Breast epithelium (tissue), 4 donors: ENCODE results near the gene EPHB2. TPM values are rescaled to one million over a fixed set of nuclear protein-coding genes. Genes with fewer than 3 reads are reported as not detected.

Experiments
- DNase-seq, 2 donors: peaks; one replicate each; pipeline ENCODE4 v3.0.0-alpha.2; 2019; ENCODE audit warnings: low spot score in 2 of 2
- H3K27ac ChIP-seq, 2 donors: fragments of 200-600 bp; sonication (generic) in 1 of 2; one replicate each; pipeline ENCODE4 v1.5.1; 2016 to 2019; ENCODE audit warnings: mild to moderate bottlenecking in 1 of 2
- H3K27me3 ChIP-seq, 2 donors: fragments of 200-600 bp; sonication (generic) in 1 of 2; one replicate each; pipeline versions ENCODE4 v1.5.1 to v1.6.0; 2017 to 2019; ENCODE audit warnings: control low read depth in 1 of 2, mild to moderate bottlenecking in 1 of 2
- H3K36me3 ChIP-seq: fragments of 200-600 bp; one replicate; pipeline ENCODE4 v1.5.1; 2019
- H3K4me1 ChIP-seq, 2 donors: fragments of 200-600 bp; sonication (generic); one replicate each; pipeline ENCODE4 v1.5.1; 2016 to 2019; ENCODE audit warnings: control low read depth in 1 of 2
- H3K4me3 ChIP-seq, 3 donors: fragments of 200-600 bp; sonication (generic); 1 replicate in 2 of 3; 2 replicates in 1 of 3; pipeline ENCODE4 v1.5.1; 2016 to 2019; ENCODE audit warnings: mild to moderate bottlenecking in 3 of 3, moderate library complexity in 2 of 3
- H3K9me3 ChIP-seq, 2 donors: fragments of 200-600 bp; sonication (generic) in 1 of 2; one replicate each; pipeline ENCODE4 v1.5.1; 2016 to 2019; ENCODE audit warnings: control low read depth in 1 of 2
- POLR2A ChIP-seq: fragments of 450-650 bp; IDR thresholded peaks from one replicate; pipeline ENCODE4 v1.6.1; 2016; ENCODE audit warnings: antibody characterized with exemption, mild to moderate bottlenecking, moderate library complexity
- POLR2AphosphoS5 ChIP-seq, 3 donors: sonication (generic); formaldehyde crosslinking; IDR thresholded peaks; one replicate each; pipeline ENCODE4 v1.6.1; 2017; ENCODE audit warnings: antibody characterized with exemption in 3 of 3
- intact Hi-C: fragments of 100-400 bp; cut with DNase I; formaldehyde crosslinking; loops from one replicate; pipeline ENCODE4 v1.15.1; 2023; ENCODE audit warnings: low total_unique reads
- total RNA-seq, 3 donors: library from RNA; depleted of rRNA; stranded (reverse); fragments of >200 nt; gene quantifications; one replicate each; pipeline ENCODE4 v1.1.0, GENCODE V29; 2016
- TF ChIP-seq, protein P1 (sequence below), 3 donors: fragments of 450-650 bp; IDR thresholded peaks; one replicate each; pipeline ENCODE4 v1.5.1; 2016 to 2017; ENCODE audit warnings: antibody characterized with exemption in 3 of 3, mild to moderate bottlenecking in 3 of 3, moderate library complexity in 3 of 3

EPHB2 gene
- total RNA-seq, 3 donors from 2014 or later = 1.3 to 4.6 (median 1.5) TPM

DNA sequence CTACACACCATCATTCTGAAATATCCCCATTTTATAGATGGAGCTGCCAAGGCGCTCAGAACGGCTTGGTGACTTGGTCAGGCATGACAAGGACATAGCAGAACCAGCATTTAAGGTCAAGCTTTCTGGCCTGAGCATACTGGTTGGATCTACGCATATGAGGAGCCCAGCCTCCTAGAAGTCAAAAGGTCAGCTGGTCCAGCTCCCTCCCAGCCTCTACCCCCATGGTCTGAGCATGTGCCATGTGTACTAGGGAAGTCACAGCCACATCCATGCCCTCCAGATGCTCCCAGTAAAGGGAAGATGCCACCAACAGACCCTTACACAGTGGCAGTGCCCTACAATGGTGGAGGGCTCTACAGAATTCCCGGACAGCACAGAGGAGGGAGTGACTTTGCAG is 96.7 kb downstream of the EPHB2 start:
- Histone ChIP-seq H3K36me3 (no peaks in the 10 kb centered on the region), H3K27me3 (no peaks in the 10 kb centered on the region), H3K9me3 (no peaks in the 10 kb centered on the region), H3K27ac (no peak overlapping the region), H3K4me1 (no peaks in the 10 kb centered on the region), H3K4me3 (no peak overlapping the region)
- intact Hi-C loops = no loop called here
- DNase-seq = no peak
- TF ChIP-seq POLR2A = no peak
- TF ChIP-seq, protein P1, sequence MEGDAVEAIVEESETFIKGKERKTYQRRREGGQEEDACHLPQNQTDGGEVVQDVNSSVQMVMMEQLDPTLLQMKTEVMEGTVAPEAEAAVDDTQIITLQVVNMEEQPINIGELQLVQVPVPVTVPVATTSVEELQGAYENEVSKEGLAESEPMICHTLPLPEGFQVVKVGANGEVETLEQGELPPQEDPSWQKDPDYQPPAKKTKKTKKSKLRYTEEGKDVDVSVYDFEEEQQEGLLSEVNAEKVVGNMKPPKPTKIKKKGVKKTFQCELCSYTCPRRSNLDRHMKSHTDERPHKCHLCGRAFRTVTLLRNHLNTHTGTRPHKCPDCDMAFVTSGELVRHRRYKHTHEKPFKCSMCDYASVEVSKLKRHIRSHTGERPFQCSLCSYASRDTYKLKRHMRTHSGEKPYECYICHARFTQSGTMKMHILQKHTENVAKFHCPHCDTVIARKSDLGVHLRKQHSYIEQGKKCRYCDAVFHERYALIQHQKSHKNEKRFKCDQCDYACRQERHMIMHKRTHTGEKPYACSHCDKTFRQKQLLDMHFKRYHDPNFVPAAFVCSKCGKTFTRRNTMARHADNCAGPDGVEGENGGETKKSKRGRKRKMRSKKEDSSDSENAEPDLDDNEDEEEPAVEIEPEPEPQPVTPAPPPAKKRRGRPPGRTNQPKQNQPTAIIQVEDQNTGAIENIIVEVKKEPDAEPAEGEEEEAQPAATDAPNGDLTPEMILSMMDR (IDR thresholded peaks at IDR 0.05) = no peak
- TF ChIP-seq POLR2AphosphoS5 (IDR thresholded peaks at IDR 0.05) = no peak

DNA sequence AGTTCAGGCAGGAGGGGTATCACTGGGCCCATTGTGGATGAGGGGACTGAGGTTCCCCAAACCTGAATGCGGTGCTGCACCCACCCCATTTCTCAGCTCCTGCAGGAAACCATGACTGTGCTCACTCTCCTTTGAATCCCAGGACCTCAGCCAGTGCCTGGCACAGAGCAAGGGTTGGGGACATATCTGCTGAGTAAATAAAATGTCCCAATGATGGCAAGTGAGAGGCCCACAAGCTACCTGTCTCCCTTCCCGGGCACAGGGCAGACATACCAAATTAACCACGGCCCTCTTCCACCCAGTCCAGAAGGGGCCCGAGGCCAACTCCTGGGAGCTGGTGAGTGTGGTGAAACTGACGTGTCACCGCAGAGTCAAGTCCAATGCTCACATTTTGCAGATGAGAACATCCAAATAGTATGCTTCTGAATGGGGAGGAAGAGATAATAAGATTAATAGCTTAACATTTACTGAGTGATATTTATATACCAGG is 97.6 kb downstream of the EPHB2 start:
- H3K4me1 ChIP-seq = no peaks in the 10 kb centered on the region
- DNase-seq = peak in 1 of 2 donors; percentile 27
- TF ChIP-seq POLR2AphosphoS5 (IDR thresholded peaks at IDR 0.05) = no peak
- no peaks in the 10 kb centered on the region for H3K36me3 ChIP-seq
- intact Hi-C loops = no loop called here
- no peaks in the 10 kb centered on the region for H3K9me3 ChIP-seq
- no peaks in the 10 kb centered on the region for H3K27me3 ChIP-seq
- H3K4me3 ChIP-seq = no peak overlapping the region
- peak overlapping the region in 1 of 2 donors; percentile 51 for H3K27ac ChIP-seq

DNA sequence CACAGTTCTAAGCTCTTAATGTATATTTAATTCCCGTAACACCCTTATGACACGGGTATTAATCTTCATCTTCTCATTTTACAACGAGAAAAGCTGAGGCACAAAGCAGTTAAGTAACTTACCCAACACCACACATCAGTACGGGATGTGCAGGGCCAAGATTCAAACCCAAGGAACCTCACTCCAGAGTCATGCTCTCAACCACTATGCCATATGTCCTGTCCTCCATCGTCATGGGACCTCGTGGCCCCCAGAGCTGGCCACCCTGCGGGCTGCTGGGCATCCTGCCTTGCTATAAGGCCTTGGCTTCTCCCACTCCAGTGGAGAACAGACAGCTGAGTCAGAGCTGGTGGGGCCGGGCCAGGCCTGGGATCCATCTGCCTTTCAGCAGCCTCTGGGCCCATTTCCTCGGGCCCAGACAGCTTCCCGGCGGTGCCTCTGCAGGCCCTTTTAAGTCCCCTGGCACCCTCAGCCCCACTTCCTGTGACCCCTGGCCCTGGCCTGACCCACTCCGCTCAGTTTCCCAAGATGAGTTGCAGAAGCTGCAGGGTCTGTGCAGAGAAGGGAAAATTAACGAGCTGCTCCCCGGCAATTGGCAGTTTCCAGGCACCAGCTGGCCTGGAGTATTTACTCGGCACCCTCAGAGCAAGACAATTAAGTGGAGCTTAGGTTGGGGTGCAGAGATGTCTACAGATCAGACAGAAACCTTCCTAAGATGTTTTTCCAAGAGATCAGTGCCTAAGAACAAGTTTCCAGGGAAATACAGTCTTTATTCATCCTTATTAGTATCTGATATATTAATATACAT is 98.2 kb downstream of the EPHB2 start:
- no peak for DNase-seq
- H3K4me1 ChIP-seq = no peaks in the 10 kb centered on the region
- H3K36me3 ChIP-seq = no peaks in the 10 kb centered on the region
- intact Hi-C loops = no loop called here
- H3K27ac ChIP-seq = peak overlapping the region in 1 of 2 donors; percentile 51
- H3K4me3 ChIP-seq = no peak overlapping the region
- no peaks in the 10 kb centered on the region for H3K27me3 ChIP-seq
- TF ChIP-seq POLR2AphosphoS5 (IDR thresholded peaks at IDR 0.05) (no peak), POLR2A (no peak)
- TF ChIP-seq, protein P1 (IDR thresholded peaks at IDR 0.05) = no peak
- no peaks in the 10 kb centered on the region for H3K9me3 ChIP-seq

DNA sequence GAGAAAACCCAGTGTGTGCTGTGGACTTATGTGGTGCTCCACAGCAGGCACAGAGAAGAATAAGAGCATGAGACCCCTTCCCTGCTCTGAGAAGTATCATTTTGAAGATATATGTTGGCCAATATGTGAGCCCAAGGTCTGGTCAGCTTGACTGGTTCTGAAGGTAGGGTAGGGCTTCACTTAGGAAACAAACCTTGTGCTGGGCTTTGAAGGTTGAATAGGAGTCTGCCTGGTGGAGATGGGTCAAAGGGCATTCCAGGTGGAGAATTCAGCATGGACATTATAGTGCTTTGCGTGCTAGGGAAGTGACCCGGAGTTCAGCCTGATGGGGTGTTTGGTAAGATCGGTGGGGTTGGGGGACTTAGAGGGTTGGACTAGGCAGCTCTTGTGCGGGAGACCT is 99.1 kb downstream of the EPHB2 start:
- H3K27me3 ChIP-seq = no peaks in the 10 kb centered on the region
- TF ChIP-seq POLR2A = no peak
- TF ChIP-seq, protein P1 (IDR thresholded peaks at IDR 0.05) = no peak
- no peak for TF ChIP-seq POLR2AphosphoS5 (IDR thresholded peaks at IDR 0.05)
- H3K4me1 ChIP-seq = peaks cover 0 to under 1% of the 10 kb centered on the region in 2 donors
- H3K36me3 ChIP-seq = no peaks in the 10 kb centered on the region
- no peak overlapping the region for H3K27ac ChIP-seq
- intact Hi-C loops = no loop called here
- H3K9me3 ChIP-seq = no peaks in the 10 kb centered on the region
- no peak overlapping the region for H3K4me3 ChIP-seq
- DNase-seq = no peak

DNA sequence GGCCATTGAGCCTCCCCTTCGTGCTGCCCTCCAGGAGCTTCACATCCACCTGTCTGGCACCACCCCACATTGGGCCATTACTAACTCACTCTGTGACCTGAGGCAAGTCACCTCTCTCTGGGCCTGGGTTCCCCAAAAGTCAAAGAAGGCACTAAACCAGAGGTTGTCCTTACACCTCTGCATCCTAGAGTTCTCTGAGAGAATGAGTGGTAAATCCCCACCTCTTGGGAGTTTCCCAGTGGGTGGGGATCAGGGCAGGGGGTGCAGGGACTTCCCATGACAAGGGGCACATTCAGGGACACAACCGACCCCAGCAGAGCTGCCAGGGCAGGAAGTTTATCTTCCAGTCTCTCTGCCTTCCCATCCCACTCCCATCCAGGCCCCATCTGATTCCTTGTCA is 99.7 kb downstream of the EPHB2 start:
- DNase-seq = no peak
- Histone ChIP-seq H3K27me3 (no peaks in the 10 kb centered on the region), H3K36me3 (no peaks in the 10 kb centered on the region), H3K4me3 (no peak overlapping the region), H3K9me3 (no peaks in the 10 kb centered on the region), H3K27ac (no peak overlapping the region), H3K4me1 (peaks cover 0 to 3% of the 10 kb centered on the region in 2 donors)
- TF ChIP-seq, protein P1 (IDR thresholded peaks at IDR 0.05) = no peak
- TF ChIP-seq POLR2AphosphoS5 (IDR thresholded peaks at IDR 0.05) (no peak), POLR2A (no peak)
- intact Hi-C loops = no loop called here
